Stimulated activated CD8-positive, alpha-beta memory T cell treated with anti-CD3 and anti-CD28 coated beads, Interleukin-7, amount 100 ng/mL, for 1 hour (primary cell): Measurements from ENCODE around the gene PHLDA1.
"Not testable (repeated sequence)": the region's sequence is repeated elsewhere in the genome, so short reads cannot be mapped to it uniquely, and the experiment has no call there.

ENCODE experiments used
- DNase-seq, 2 donors: peaks; one replicate each; pipeline ENCODE4 v3.0.0-alpha.2; 2020; ENCODE audit warnings: low read depth in 2 of 2

PHLDA1 gene

GRCh38 chr12:75986001-75986746 lies 45.4 kb downstream of the PHLDA1 start:
- DNase-seq = no peak

GRCh38 chr12:75985566-75985965 lies 46.0 kb downstream of the PHLDA1 start:
- DNase-seq = no peak

- no peak for DNase-seq
Observed at GRCh38 chr12:75984577-75985182, 46.9 kb downstream of the PHLDA1 start.

GRCh38 chr12:75983851-75984250 lies 47.7 kb downstream of the PHLDA1 start:
- not testable (repeated sequence) for DNase-seq

- DNase-seq = no peak
Observed at GRCh38 chr12:75982979-75983660, 48.5 kb downstream of the PHLDA1 start.

- DNase-seq = no peak
Observed at GRCh38 chr12:75982169-75982564, 49.4 kb downstream of the PHLDA1 start.

GRCh38 chr12:75981247-75982168 lies 50.1 kb downstream of the PHLDA1 start:
- DNase-seq = no peak

GRCh38 chr12:75979181-75979580 lies 52.4 kb downstream of the PHLDA1 start:
- DNase-seq = no peak

- no peak for DNase-seq
Observed at GRCh38 chr12:75978677-75979076, 52.9 kb downstream of the PHLDA1 start.

GRCh38 chr12:75977952-75978671 lies 53.5 kb downstream of the PHLDA1 start:
- peak; percentile 44 to 45 for DNase-seq

- no peak for DNase-seq
Observed at GRCh38 chr12:75977590-75977951, 54.0 kb downstream of the PHLDA1 start.

GRCh38 chr12:75976913-75977312 lies 54.7 kb downstream of the PHLDA1 start:
- no peak for DNase-seq

GRCh38 chr12:75976113-75976512 lies 55.5 kb downstream of the PHLDA1 start:
- DNase-seq = no peak

- DNase-seq = no peak
Observed at GRCh38 chr12:75975702-75976101, 55.9 kb downstream of the PHLDA1 start.
